Endothelial cell of umbilical vein (primary cell): ENCODE data around the gene IQCH. TPM values are rescaled to one million over a fixed set of nuclear protein-coding genes. Genes with fewer than 3 reads are reported as not detected.

Source experiments
- BruUV-seq: library from RNA; stranded (reverse); fragments of 400-500 nt; replicated peaks from 2 replicates; lab custom pipeline; 2021; lab: Mats Ljungman, UMichigan
- CTCF ChIA-PET: fragments of 300-600, 350-600 bp; sonication (Branson Sonifier 250); formaldehyde crosslinking; loops from one replicate; lab custom pipeline; 2021; ENCODE audit warnings: antibody characterized with exemption, inconsistent platforms; lab: Charles Lee
- POLR2A ChIA-PET: fragments of 300-600, 350-600 bp; sonication (Branson Sonifier 250); formaldehyde crosslinking; loops from one replicate; lab custom pipeline; 2021; ENCODE audit warnings: antibody characterized with exemption, inconsistent platforms; lab: Charles Lee
- DNase-seq: peaks from one replicate; pipeline ENCODE4 v3.0.0-alpha.2; 2011; ENCODE audit warnings: low read depth, low spot score
- FAIRE-seq: peaks from 2 replicates; lab custom pipeline; 2011; peaks lifted over from hg19 to GRCh38; lab: Jason Lieb, UNC
- H2AFZ ChIP-seq: 2 replicates; pipeline ENCODE4 v1.6.0; 2012; ENCODE audit warnings: low read depth, low read length, control low read depth, inconsistent platforms
- H3K27ac ChIP-seq: 2 replicates; pipeline ENCODE4 v1.5.1; 2011; ENCODE audit warnings: low read depth, mild to moderate bottlenecking, control low read depth, low read length, moderate library complexity; ENCODE audit not compliant: insufficient read depth
- H3K27me3 ChIP-seq, 2 experiments: 2 replicates each; pipeline versions ENCODE4 v1.6.0 to v1.6.1; 2011; ENCODE audit warnings: low read length in 2 of 2, mixed read lengths in 1 of 2; ENCODE audit not compliant: control insufficient read depth in 2 of 2, insufficient read depth in 2 of 2
- H3K36me3 ChIP-seq, 2 experiments: 2 replicates in 1 of 2; 3 replicates in 1 of 2; pipeline ENCODE4 v1.5.1; 2011; ENCODE audit warnings: low read length in 2 of 2, mild to moderate bottlenecking in 1 of 2, moderate library complexity in 1 of 2; ENCODE audit not compliant: control insufficient read depth in 2 of 2, insufficient read depth in 2 of 2; ENCODE audit errors: extremely low read depth in 1 of 2
- H3K4me1 ChIP-seq: 3 replicates; pipeline ENCODE4 v1.5.1; 2011; ENCODE audit warnings: mild to moderate bottlenecking, low read length; ENCODE audit not compliant: control insufficient read depth, insufficient read depth; ENCODE audit errors: extremely low read depth
- H3K4me2 ChIP-seq: 2 replicates; pipeline ENCODE4 v1.6.1; 2011; ENCODE audit warnings: low read length, control low read depth, mixed read lengths; ENCODE audit not compliant: insufficient read depth
- H3K4me3 ChIP-seq, 3 experiments: fragments of 200-600 bp in 1 of 3; sonication (generic), shearing (Covaris generic) in 1 of 3; replicated peaks in 1 of 3; 2 replicates each; pipeline ENCODE4 v1.5.1; 2011 to 2016; ENCODE audit warnings: control low read depth in 3 of 3, low read length in 3 of 3, mild to moderate bottlenecking in 2 of 3, inconsistent platforms in 1 of 3, low read depth in 1 of 3, moderate library complexity in 1 of 3; ENCODE audit not compliant: insufficient read depth in 1 of 3
- H3K79me2 ChIP-seq: 2 replicates; pipeline ENCODE4 v1.6.0; 2012; ENCODE audit warnings: low read length, inconsistent platforms; ENCODE audit not compliant: control insufficient read depth, insufficient read depth
- H3K9ac ChIP-seq: replicated peaks from 2 replicates; pipeline ENCODE3; 2011; ENCODE audit warnings: low read length, control low read depth; ENCODE audit not compliant: insufficient read depth; ENCODE audit errors: extremely low read depth
- H3K9me1 ChIP-seq: replicated peaks from 3 replicates; pipeline ENCODE4 v1.6.0; 2011; ENCODE audit warnings: mild to moderate bottlenecking, low read length; ENCODE audit not compliant: control insufficient read depth, insufficient read depth; ENCODE audit errors: extremely low read depth
- H3K9me3 ChIP-seq: replicated peaks from 2 replicates; pipeline ENCODE4 v1.5.1; 2012; ENCODE audit warnings: low read length, inconsistent platforms; ENCODE audit not compliant: control insufficient read depth, insufficient read depth
- H4K20me1 ChIP-seq: replicated peaks from 2 replicates; pipeline ENCODE3; 2011; ENCODE audit warnings: mild to moderate bottlenecking, low read length; ENCODE audit not compliant: control insufficient read depth, insufficient read depth; ENCODE audit errors: extremely low read depth
- FOS ChIP-seq: IDR thresholded peaks from 2 replicates; pipeline ENCODE4 v1.6.1; 2011; ENCODE audit warnings: mild to moderate bottlenecking, low read length, moderate library complexity, borderline replicate concordance; ENCODE audit not compliant: insufficient read depth
- GATA2 ChIP-seq: IDR thresholded peaks from 2 replicates; pipeline ENCODE4 v1.7.0; 2011; ENCODE audit warnings: low read depth, mild to moderate bottlenecking, moderate library complexity, mixed read lengths, low read length; ENCODE audit not compliant: insufficient read length, insufficient read depth
- JUN ChIP-seq: IDR thresholded peaks from 2 replicates; pipeline ENCODE4 v1.6.1; 2011; ENCODE audit warnings: borderline replicate concordance, low read depth; ENCODE audit not compliant: insufficient read length, insufficient read depth
- MYC ChIP-seq: IDR thresholded peaks from one replicate; pipeline ENCODE4 v1.6.1; 2011; ENCODE audit warnings: mild to moderate bottlenecking, low read depth, low read length
- POLR2AphosphoS5 ChIP-seq: IDR thresholded peaks from 2 replicates; pipeline ENCODE4 v1.6.1; 2012; ENCODE audit warnings: low read depth, mild to moderate bottlenecking, control low read depth, low read length, moderate library complexity; ENCODE audit not compliant: insufficient read depth
- dilution Hi-C: fragments of 300-500 bp; cut with MboI; formaldehyde crosslinking; loops from one replicate; pipeline ENCODE4 v1.15.0; 2019; ENCODE audit warnings: low sequenced_read_pairs; ENCODE audit not compliant: extremely low pct_ligation_motif_present
- intact Hi-C: fragments of 100-400 bp; cut with micrococcal nuclease; formaldehyde crosslinking; loops from one replicate; pipeline ENCODE4 v1.10.0; 2022
- polyA plus RNA-seq, 4 experiments: library from polyadenylated mRNA; depleted of rRNA in 3 of 4; stranded (reverse) in 3 of 4; unstranded in 1 of 4; fragments of >200 nt; gene quantifications; 2 replicates each; pipeline versions ENCODE4 v1.2.1 to v1.2.3, GENCODE V29; 2011 to 2012; ENCODE audit warnings: missing spikeins in 1 of 4
- total RNA-seq: library from RNA; stranded (reverse); gene quantifications from 2 replicates; pipeline ENCODE4 v1.2.3, GENCODE V29; 2021

IQCH gene
- total and polyA plus RNA-seq, 2 donors (not counting 3 experiments of a cell fraction or from before 2014, with no cell fraction given) = 0.29 to 0.51 TPM

GRCh38 chr15:67403428-67404154 is 149.0 kb downstream of the IQCH start:
- DNase-seq (no peak), FAIRE-seq (no peak)
- TF ChIP-seq JUN (no peak), POLR2AphosphoS5 (no peak), GATA2 (no peak), MYC (no peak), FOS (no peak)
- H4K20me1 ChIP-seq = no peaks in the 10 kb centered on the region
- CTCF ChIA-PET = interaction anchor here (1.0 kb wide), 1 partner anchor 8 kb away, joined by 3 read pairs; no protein-coding TSS in a partner anchor
- H2AFZ ChIP-seq = no peak overlapping the region
- H3K36me3 ChIP-seq = no peaks in the 10 kb centered on the region
- no peak overlapping the region for H3K4me3 ChIP-seq
- no peaks in the 10 kb centered on the region for H3K79me2 ChIP-seq
- POLR2A ChIA-PET = no interaction called here
- no peaks in the 10 kb centered on the region for H3K9me3 ChIP-seq
- BruUV-seq = no TSS peak
- H3K27me3 ChIP-seq = peaks cover 0 to 5% of the 10 kb centered on the region in 2 experiments
- no peak overlapping the region for H3K27ac ChIP-seq
- no peaks in the 10 kb centered on the region for H3K4me1 ChIP-seq
- H3K9ac ChIP-seq = no peak overlapping the region
- H3K4me2 ChIP-seq = no peak overlapping the region
- H3K9me1 ChIP-seq = no peaks in the 10 kb centered on the region
- dilution Hi-C loops = no loop called here
- intact Hi-C loops = no loop called here
